HCT116 (cell line): ENCODE measurements around the gene ADCY2. TPM values are rescaled to one million over a fixed set of nuclear protein-coding genes. Genes with fewer than 3 reads are reported as not detected.

ENCODE experiments used
- ATAC-seq: fragments of 200-7000 bp; cut with Tn5 transposase; 2 replicates; pipeline ENCODE4 v1.9.1; 2020; ENCODE audit warnings: mild to moderate bottlenecking, moderate library complexity
- BruUV-seq: library from RNA; stranded (reverse); fragments of 400-500 nt; replicated peaks from 2 replicates; lab custom pipeline; 2021; lab: Mats Ljungman, UMichigan
- CTCF ChIA-PET: fragments of 300-600 bp; sonication (Branson Sonifier 250); formaldehyde crosslinking; loops from one replicate; lab custom pipeline; 2021; ENCODE audit warnings: antibody characterized with exemption; lab: Charles Lee
- POLR2A ChIA-PET: fragments of 300-600, 350-600 bp; sonication (Branson Sonifier 250); formaldehyde crosslinking; loops from one replicate; lab custom pipeline; 2021; ENCODE audit warnings: antibody characterized with exemption; lab: Charles Lee
- RAD21 ChIA-PET, 2 experiments: fragments of 300-600 bp; sonication (Branson Sonifier 250); formaldehyde crosslinking; loops; one replicate each; lab custom pipeline; 2023; ENCODE audit warnings: low total read pairs in 2 of 2; ENCODE audit not compliant: uncharacterized antibody in 2 of 2, unreplicated experiment in 2 of 2, low non-redundant PET in 1 of 2; lab: Charles Lee
- DNase-seq: peaks from one replicate; pipeline ENCODE4 v3.0.0-alpha.2; 2010; ENCODE audit warnings: low read depth, low spot score
- H2AFZ ChIP-seq: fragments of 200-600 bp; shearing (Covaris generic), sonication (generic); 2 replicates; pipeline ENCODE4 v1.6.1; 2017; ENCODE audit warnings: low read depth, mixed run types, mixed read lengths, antibody characterized with exemption, low read length; ENCODE audit not compliant: poor library complexity, severe bottlenecking
- H3K27ac ChIP-seq: 2 replicates; pipeline ENCODE4 v1.5.1; 2012; ENCODE audit warnings: low read depth, low read length
- H3K27me3 ChIP-seq: fragments of 200-600 bp; sonication (generic); 2 replicates; pipeline ENCODE4 v1.6.1; 2016; ENCODE audit warnings: mixed run types, low read length, mixed read lengths; ENCODE audit not compliant: insufficient read depth
- H3K36me3 ChIP-seq, 2 experiments: fragments of 200-500 bp in 1 of 2; fragments of 200-600 bp in 1 of 2; sonication (Bioruptor generic) in 1 of 2; sonication (generic) in 1 of 2; 2 replicates each; pipeline versions ENCODE4 v1.5.1 to v1.6.1; 2014 to 2016; ENCODE audit warnings: low read length in 2 of 2, inconsistent platforms in 1 of 2, mixed read lengths in 1 of 2, mixed run types in 1 of 2; ENCODE audit not compliant: insufficient read depth in 2 of 2, control insufficient read depth in 1 of 2
- H3K4me1 ChIP-seq, 2 experiments: fragments of 200-600 bp in 1 of 2; sonication (generic) in 1 of 2; 2 replicates each; pipeline versions ENCODE4 v1.5.1 to v1.6.1; 2012 to 2017; ENCODE audit warnings: low read length in 2 of 2, inconsistent platforms in 1 of 2, mild to moderate bottlenecking in 1 of 2, mixed read lengths in 1 of 2, mixed run types in 1 of 2, moderate library complexity in 1 of 2; ENCODE audit not compliant: insufficient read depth in 2 of 2, control insufficient read depth in 1 of 2
- H3K4me2 ChIP-seq: fragments of 200-600 bp; sonication (generic); 2 replicates; pipeline ENCODE4 v1.6.1; 2017; ENCODE audit warnings: mixed run types, low read length, mixed read lengths
- H3K4me3 ChIP-seq, 2 experiments: fragments of 200-600 bp in 1 of 2; sonication (generic) in 1 of 2; replicated peaks in 1 of 2; 2 replicates each; pipeline ENCODE4 v1.5.1; 2011 to 2016; ENCODE audit warnings: low read length in 2 of 2, control low read depth in 1 of 2, low read depth in 1 of 2, mild to moderate bottlenecking in 1 of 2, mixed read lengths in 1 of 2, mixed run types in 1 of 2
- H3K79me2 ChIP-seq: fragments of 200-600 bp; sonication (generic); 2 replicates; pipeline ENCODE4 v1.6.1; 2017; ENCODE audit warnings: mild to moderate bottlenecking, mixed run types, low read length, moderate library complexity, mixed read lengths; ENCODE audit not compliant: insufficient read depth
- H3K9ac ChIP-seq: fragments of 200-600 bp; sonication (generic); 2 replicates; pipeline ENCODE4 v1.6.1; 2016; ENCODE audit warnings: low read length, mixed read lengths
- H3K9me2 ChIP-seq: fragments of 200-600 bp; sonication (generic), shearing (Covaris generic); 2 replicates; pipeline ENCODE4 v1.6.1; 2017; ENCODE audit warnings: mixed run types, mild to moderate bottlenecking, moderate library complexity; ENCODE audit not compliant: insufficient read depth
- H3K9me3 ChIP-seq, 2 experiments: fragments of 200-500 bp in 1 of 2; fragments of 200-600 bp in 1 of 2; sonication (Bioruptor generic) in 1 of 2; sonication (generic) in 1 of 2; 2 replicates each; pipeline ENCODE4 v1.6.1; 2014 to 2017; ENCODE audit warnings: low read length in 2 of 2, mixed read lengths in 2 of 2, inconsistent platforms in 1 of 2, low read depth in 1 of 2, mild to moderate bottlenecking in 1 of 2, mixed run types in 1 of 2, moderate library complexity in 1 of 2; ENCODE audit not compliant: control insufficient read depth in 1 of 2, insufficient read depth in 1 of 2
- H4K20me1 ChIP-seq: fragments of 200-600 bp; sonication (generic), shearing (Covaris generic); 2 replicates; pipeline ENCODE4 v1.6.1; 2017; ENCODE audit warnings: mixed run types, mild to moderate bottlenecking, moderate library complexity; ENCODE audit not compliant: insufficient read depth
- ATF3 ChIP-seq: IDR thresholded peaks from 2 replicates; pipeline ENCODE4 v1.6.1; 2012
- CTCF ChIP-seq, 3 experiments: fragments of 200-600 bp in 1 of 3; sonication (generic) in 1 of 3; IDR thresholded peaks in 2 of 3; conservative IDR thresholded peaks in 1 of 3; 2 replicates each; pipeline ENCODE4 v1.5.1; 2012 to 2017; ENCODE audit warnings: low read depth in 2 of 3, low read length in 2 of 3, antibody characterized with exemption in 1 of 3, borderline replicate concordance in 1 of 3, control low read depth in 1 of 3, mild to moderate bottlenecking in 1 of 3, mixed read lengths in 1 of 3, mixed run types in 1 of 3, moderate library complexity in 1 of 3; ENCODE audit not compliant: insufficient read depth in 1 of 3
- EZH2 ChIP-seq: fragments of 200-600 bp; sonication (generic); IDR thresholded peaks from 2 replicates; pipeline ENCODE4 v1.6.1; 2017; ENCODE audit warnings: antibody characterized with exemption, mixed run types
- EZH2phosphoT487 ChIP-seq: fragments of 200-600 bp; IDR thresholded peaks from 2 replicates; pipeline ENCODE4 v1.6.1; 2018; ENCODE audit warnings: antibody characterized with exemption, borderline replicate concordance
- MAX ChIP-seq: IDR thresholded peaks from 2 replicates; pipeline ENCODE4 v1.6.1; 2012
- POLR2AphosphoS5 ChIP-seq: IDR thresholded peaks from 2 replicates; pipeline ENCODE4 v1.6.1; 2011; ENCODE audit warnings: mild to moderate bottlenecking, low read depth, low read length, moderate library complexity
- RAD21 ChIP-seq: IDR thresholded peaks from 2 replicates; pipeline ENCODE4 v1.6.1; 2012; ENCODE audit warnings: low read depth, mild to moderate bottlenecking
- SIN3A ChIP-seq: IDR thresholded peaks from 2 replicates; pipeline ENCODE4 v1.6.1; 2012; ENCODE audit warnings: low read depth
- SRF ChIP-seq: IDR thresholded peaks from 2 replicates; pipeline ENCODE4 v1.6.1; 2012; ENCODE audit warnings: low read depth
- TCF7L2 ChIP-seq: IDR thresholded peaks from 2 replicates; pipeline ENCODE4 v1.7.0; 2011; ENCODE audit warnings: borderline replicate concordance, inconsistent platforms; ENCODE audit not compliant: insufficient read depth, insufficient read length; ENCODE audit errors: extremely low read depth
- YY1 ChIP-seq: IDR thresholded peaks from 2 replicates; pipeline ENCODE4 v1.6.1; 2011; ENCODE audit warnings: low read length, low read depth, moderate library complexity, mild to moderate bottlenecking; ENCODE audit not compliant: insufficient replicate concordance; ENCODE audit errors: extremely low read depth
- ZBTB33 ChIP-seq: IDR thresholded peaks from 2 replicates; pipeline ENCODE4 v1.6.1; 2011; ENCODE audit warnings: mild to moderate bottlenecking, low read length, moderate library complexity; ENCODE audit not compliant: insufficient replicate concordance; ENCODE audit errors: extremely low read depth
- ZNF274 ChIP-seq: fragments of 200-500 bp; sonication (Bioruptor generic); IDR thresholded peaks from 2 replicates; pipeline ENCODE4 v1.6.1; 2014; ENCODE audit warnings: mild to moderate bottlenecking, low read depth, low read length, inconsistent platforms
- intact Hi-C: fragments of 100-400 bp; cut with micrococcal nuclease; formaldehyde crosslinking; loops from 2 replicates; pipeline ENCODE4 v1.10.0; 2022
- total RNA-seq: library from RNA; stranded (reverse); gene quantifications from one replicate; pipeline ENCODE4 v1.2.1, GENCODE V29; 2021; ENCODE audit not compliant: unreplicated experiment

The ADCY2 gene
- total RNA-seq, 1 experiment from 2014 or later: 0.15 TPM

GRCh38 chr5:7589800-7590199 lies 193.9 kb downstream of the ADCY2 start:
- H3K4me1 ChIP-seq: no peaks in the 10 kb centered on the region
- no peak overlapping the region for H3K4me2 ChIP-seq
- no peaks in the 10 kb centered on the region for H3K9me2 ChIP-seq
- no peak overlapping the region for H3K4me3 ChIP-seq
- DNase-seq (no peak), ATAC-seq (no peak)
- TF ChIP-seq POLR2AphosphoS5 (no peak), ATF3 (no peak), SRF (no peak), SIN3A (no peak), CTCF (IDR thresholded peaks at IDR 0.05 in 2 of 3, conservative IDR thresholded peaks at IDR 0.05 in 1 of 3; ENCODE audit: borderline replicate concordance in 1 of 3, insufficient read depth in 1 of 3, low read depth in 2 of 3, low read length in 2 of 3) (no peak), EZH2phosphoT487 (no peak), YY1 (no peak), MAX (no peak), EZH2 (no peak), TCF7L2 (no peak), ZBTB33 (no peak), ZNF274 (no peak), RAD21 (no peak)
- H3K36me3 ChIP-seq: no peaks in the 10 kb centered on the region
- CTCF ChIA-PET: no interaction called here
- H3K9ac ChIP-seq: no peak overlapping the region
- H2AFZ ChIP-seq: no peak overlapping the region
- no peak overlapping the region for H3K27ac ChIP-seq
- RAD21 ChIA-PET: no interaction called here
- intact Hi-C loops: no loop called here
- H4K20me1 ChIP-seq: no peaks in the 10 kb centered on the region
- H3K27me3 ChIP-seq: no peaks in the 10 kb centered on the region
- peaks cover 0 to 7% of the 10 kb centered on the region in 2 experiments; a peak in 2 of 4 replicates for H3K9me3 ChIP-seq
- H3K79me2 ChIP-seq: no peaks in the 10 kb centered on the region
- POLR2A ChIA-PET: no interaction called here
- BruUV-seq: no TSS peak
